HPDE6-E6E7 (cell line): ENCODE data around the gene PNMA8C.
"Not testable (repeated sequence)": the region's sequence is repeated elsewhere in the genome, so short reads cannot be mapped to it uniquely, and the experiment has no call there.

Experiments
- DNase-seq: peaks from one replicate; pipeline ENCODE4 v3.0.0; 2011; ENCODE audit warnings: missing footprints; ENCODE audit errors: extremely low spot score

Gene PNMA8C

GRCh38 chr19:46447824-46448223 is 19.1 kb upstream of the PNMA8C start:
- DNase-seq: no peak

GRCh38 chr19:46447006-46447405 is 18.3 kb upstream of the PNMA8C start:
- DNase-seq: no peak

GRCh38 chr19:46446021-46446420 is 17.3 kb upstream of the PNMA8C start:
- no peak for DNase-seq

- DNase-seq: peak; percentile 39
Observed at GRCh38 chr19:46442808-46443450, 14.2 kb upstream of the PNMA8C start.

- no peak for DNase-seq
Observed at GRCh38 chr19:46441866-46442265, 13.1 kb upstream of the PNMA8C start.

- DNase-seq: not testable (repeated sequence)
Observed at GRCh38 chr19:46435689-46436088, 7.0 kb upstream of the PNMA8C start.

GRCh38 chr19:46435009-46435408 is 6.3 kb upstream of the PNMA8C start:
- DNase-seq: no peak

- DNase-seq: not testable (repeated sequence)
Observed at GRCh38 chr19:46433470-46433869, 4.7 kb upstream of the PNMA8C start.

- DNase-seq: no peak
Observed at GRCh38 chr19:46431824-46432223, 3.1 kb upstream of the PNMA8C start.

- no peak for DNase-seq
Observed at GRCh38 chr19:46429999-46430398, 1.3 kb upstream of the PNMA8C start.

GRCh38 chr19:46427518-46428045 is 1.2 kb downstream of the PNMA8C start:
- no peak for DNase-seq

GRCh38 chr19:46426506-46427162 is 2.1 kb downstream of the PNMA8C start:
- DNase-seq: no peak

GRCh38 chr19:46426035-46426505 is 2.7 kb downstream of the PNMA8C start:
- DNase-seq: no peak

GRCh38 chr19:46423188-46423587 is 5.5 kb downstream of the PNMA8C start:
- DNase-seq: no peak

GRCh38 chr19:46422344-46422743 is 6.4 kb downstream of the PNMA8C start:
- no peak for DNase-seq

- DNase-seq: no peak
Observed at GRCh38 chr19:46420056-46420455, 8.7 kb downstream of the PNMA8C start.

GRCh38 chr19:46415804-46416709 is 12.7 kb downstream of the PNMA8C start:
- DNase-seq: peak; percentile 44

GRCh38 chr19:46414899-46415298 is 13.8 kb downstream of the PNMA8C start:
- DNase-seq: not testable (repeated sequence)

- no peak for DNase-seq
Observed at GRCh38 chr19:46413262-46414031, 15.3 kb downstream of the PNMA8C start, which contains the start of gene CCDC8. TSS of gene CCDC8 (minus strand) at chr19:46413564. CDS start at chr19:46412810, 754 bp downstream.

GRCh38 chr19:46412650-46413261 is 16.0 kb downstream of the PNMA8C start:
- DNase-seq: no peak
